ENCODE measurements around the gene RFC1.
"Not testable (repeated sequence)": the region's sequence is repeated elsewhere in the genome, so short reads cannot be mapped to it uniquely, and the experiment has no call there.

The RFC1 gene

DNA sequence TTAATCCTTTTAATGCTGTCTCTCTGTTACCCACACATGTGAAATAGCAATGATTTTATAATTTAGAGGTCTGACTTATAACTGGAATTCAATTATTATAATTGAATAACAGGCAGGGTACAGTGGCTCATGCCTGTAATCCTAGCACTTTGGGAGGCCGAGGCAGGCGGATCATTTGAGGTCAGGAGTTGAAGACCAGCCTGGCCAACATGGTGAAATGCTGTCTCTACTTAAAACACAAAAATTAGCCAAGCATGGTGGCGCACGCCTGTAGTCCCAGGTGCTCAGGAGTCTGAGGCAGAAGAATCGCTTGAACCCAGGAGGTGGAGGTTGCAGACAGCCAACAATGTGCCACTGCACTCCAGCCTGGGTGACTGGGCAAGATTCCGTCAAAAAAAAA, 88.5 kb downstream of the RFC1 start:
- H3K27ac ChIP-seq (ENCODE audit: low read length, poor library complexity, severe bottlenecking); H3K14ac ChIP-seq (ENCODE audit: low read length in 2 of 2); H2BK12ac ChIP-seq (ENCODE audit: low read length in 2 of 2); H2AFZ ChIP-seq (ENCODE audit: low read depth, low read length); H3K4me2 ChIP-seq (ENCODE audit: low read length, poor library complexity, severe bottlenecking); H3K18ac ChIP-seq (ENCODE audit: low read depth in 1 of 2, low read length in 2 of 2); H3K4ac ChIP-seq (ENCODE audit: low read depth in 1 of 2, low read length in 2 of 2); H2BK120ac ChIP-seq (ENCODE audit: low read depth, low read length); H3K9ac ChIP-seq (ENCODE audit: low read length); H2BK15ac ChIP-seq (ENCODE audit: low read depth, poor library complexity, severe bottlenecking); H2BK5ac ChIP-seq (ENCODE audit: low read depth, low read length, poor library complexity, severe bottlenecking); H3K4me1 ChIP-seq (ENCODE audit: control insufficient read depth, insufficient read depth, low read depth, low read length); H3K9me3 ChIP-seq (ENCODE audit: control insufficient read depth, low read length); H3K79me1 ChIP-seq (replicated peaks; ENCODE audit: low read length, poor library complexity, severe bottlenecking); H3K23ac ChIP-seq (ENCODE audit: low read length in 2 of 2); H3K27me3 ChIP-seq (ENCODE audit: control insufficient read depth in 1 of 2, insufficient read depth in 1 of 2, low read length in 2 of 2); H4K91ac ChIP-seq (ENCODE audit: low read length); H4K8ac ChIP-seq (ENCODE audit: low read length); DNase-seq; H2AK5ac ChIP-seq (ENCODE audit: low read length, severe bottlenecking); H3K4me3 ChIP-seq (ENCODE audit: insufficient read depth in 1 of 2, low read depth in 1 of 2, low read length in 2 of 2): not testable (repeated sequence)
- H3K36me3 ChIP-seq (ENCODE audit: control insufficient read depth in 1 of 2, insufficient read depth in 2 of 2, low read depth in 1 of 2, low read length in 2 of 2) = peaks cover 38 to 92% of the 10 kb centered on the region in 2 experiments
- WGBS = 95% methylated on average over 6 of the region's 6 CpGs

GRCh38 chr4:39274503-39274902, 91.7 kb downstream of the RFC1 start:
- Histone ChIP-seq H3K18ac (ENCODE audit: low read depth in 1 of 2, low read length in 2 of 2) (no peak overlapping the region), H3K27me3 (ENCODE audit: control insufficient read depth in 1 of 2, insufficient read depth in 1 of 2, low read length in 2 of 2) (no peaks in the 10 kb centered on the region), H3K14ac (ENCODE audit: low read length in 2 of 2) (no peak overlapping the region), H4K8ac (ENCODE audit: low read length) (no peak overlapping the region), H2BK12ac (ENCODE audit: low read length in 2 of 2) (no peak overlapping the region), H2AFZ (ENCODE audit: low read depth, low read length) (no peak overlapping the region), H3K79me1 (replicated peaks; ENCODE audit: low read length, poor library complexity, severe bottlenecking) (no peaks in the 10 kb centered on the region), H4K91ac (ENCODE audit: low read length) (no peak overlapping the region), H3K4me2 (ENCODE audit: low read length, poor library complexity, severe bottlenecking) (no peak overlapping the region), H3K36me3 (ENCODE audit: control insufficient read depth in 1 of 2, insufficient read depth in 2 of 2, low read depth in 1 of 2, low read length in 2 of 2) (peaks cover 43 to 94% of the 10 kb centered on the region in 2 experiments), H3K9ac (ENCODE audit: low read length) (no peak overlapping the region), H3K23ac (ENCODE audit: low read length in 2 of 2) (no peak overlapping the region), H2BK15ac (ENCODE audit: low read depth, poor library complexity, severe bottlenecking) (no peak overlapping the region), H3K9me3 (ENCODE audit: control insufficient read depth, low read length) (no peaks in the 10 kb centered on the region), H2AK5ac (ENCODE audit: low read length, severe bottlenecking) (no peak overlapping the region), H3K4ac (ENCODE audit: low read depth in 1 of 2, low read length in 2 of 2) (no peak overlapping the region), H2BK5ac (ENCODE audit: low read depth, low read length, poor library complexity, severe bottlenecking) (no peak overlapping the region), H3K4me1 (ENCODE audit: control insufficient read depth, insufficient read depth, low read depth, low read length) (no peaks in the 10 kb centered on the region), H2BK120ac (ENCODE audit: low read depth, low read length) (no peak overlapping the region), H3K4me3 (ENCODE audit: insufficient read depth in 1 of 2, low read depth in 1 of 2, low read length in 2 of 2) (no peak overlapping the region), H3K27ac (ENCODE audit: low read length, poor library complexity, severe bottlenecking) (no peak overlapping the region)
- DNase-seq = no peak
- 92% methylated on average over 4 of the region's 4 CpGs for WGBS

DNA sequence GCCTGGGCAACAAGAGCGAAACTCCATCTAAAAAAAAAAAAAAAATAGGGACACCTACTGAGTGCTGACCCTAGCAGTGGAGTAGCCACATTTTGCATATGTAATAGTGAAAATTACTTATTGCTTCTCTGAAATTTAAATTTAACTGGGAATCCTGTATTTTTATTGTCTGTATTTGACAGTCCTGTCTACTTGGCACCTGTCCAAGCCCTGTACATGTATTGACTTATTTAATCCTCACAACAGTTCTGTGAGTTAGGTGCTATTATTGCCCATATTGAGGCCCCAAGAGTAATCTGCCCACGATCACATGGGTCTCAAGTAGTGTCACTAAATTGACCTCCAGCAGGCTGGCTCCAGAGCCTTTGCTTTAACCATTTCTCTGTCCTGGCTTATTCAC, 102.3 kb downstream of the RFC1 start:
- no peak overlapping the region for H3K9ac ChIP-seq (ENCODE audit: low read length)
- no peak overlapping the region for H2AFZ ChIP-seq (ENCODE audit: low read depth, low read length)
- H3K23ac ChIP-seq (ENCODE audit: low read length in 2 of 2) = no peak overlapping the region
- H3K27me3 ChIP-seq (ENCODE audit: control insufficient read depth in 1 of 2, insufficient read depth in 1 of 2, low read length in 2 of 2) = no peaks in the 10 kb centered on the region
- H3K4me1 ChIP-seq (ENCODE audit: control insufficient read depth, insufficient read depth, low read depth, low read length) = no peaks in the 10 kb centered on the region
- H3K4me3 ChIP-seq (ENCODE audit: insufficient read depth in 1 of 2, low read depth in 1 of 2, low read length in 2 of 2) = no peak overlapping the region
- no peak overlapping the region for H2BK120ac ChIP-seq (ENCODE audit: low read depth, low read length)
- no peak overlapping the region for H3K18ac ChIP-seq (ENCODE audit: low read depth in 1 of 2, low read length in 2 of 2)
- H4K8ac ChIP-seq (ENCODE audit: low read length) = no peak overlapping the region
- H3K27ac ChIP-seq (ENCODE audit: low read length, poor library complexity, severe bottlenecking) = no peak overlapping the region
- no peak for DNase-seq
- no peak overlapping the region for H4K91ac ChIP-seq (ENCODE audit: low read length)
- no peak overlapping the region for H2BK5ac ChIP-seq (ENCODE audit: low read depth, low read length, poor library complexity, severe bottlenecking)
- no peaks in the 10 kb centered on the region for H3K79me1 ChIP-seq (replicated peaks; ENCODE audit: low read length, poor library complexity, severe bottlenecking)
- no peak overlapping the region for H3K4ac ChIP-seq (ENCODE audit: low read depth in 1 of 2, low read length in 2 of 2)
- no peak overlapping the region for H3K14ac ChIP-seq (ENCODE audit: low read length in 2 of 2)
- no peak overlapping the region for H2AK5ac ChIP-seq (ENCODE audit: low read length, severe bottlenecking)
- H3K36me3 ChIP-seq (ENCODE audit: control insufficient read depth in 1 of 2, insufficient read depth in 2 of 2, low read depth in 1 of 2, low read length in 2 of 2) = peaks cover 6 to 80% of the 10 kb centered on the region in 2 experiments
- H2BK15ac ChIP-seq (ENCODE audit: low read depth, poor library complexity, severe bottlenecking) = no peak overlapping the region
- WGBS = 78% methylated on average over 1 of the region's 2 CpGs
- H3K9me3 ChIP-seq (ENCODE audit: control insufficient read depth, low read length) = no peaks in the 10 kb centered on the region
- H2BK12ac ChIP-seq (ENCODE audit: low read length in 2 of 2) = no peak overlapping the region
- no peak overlapping the region for H3K4me2 ChIP-seq (ENCODE audit: low read length, poor library complexity, severe bottlenecking)

DNA sequence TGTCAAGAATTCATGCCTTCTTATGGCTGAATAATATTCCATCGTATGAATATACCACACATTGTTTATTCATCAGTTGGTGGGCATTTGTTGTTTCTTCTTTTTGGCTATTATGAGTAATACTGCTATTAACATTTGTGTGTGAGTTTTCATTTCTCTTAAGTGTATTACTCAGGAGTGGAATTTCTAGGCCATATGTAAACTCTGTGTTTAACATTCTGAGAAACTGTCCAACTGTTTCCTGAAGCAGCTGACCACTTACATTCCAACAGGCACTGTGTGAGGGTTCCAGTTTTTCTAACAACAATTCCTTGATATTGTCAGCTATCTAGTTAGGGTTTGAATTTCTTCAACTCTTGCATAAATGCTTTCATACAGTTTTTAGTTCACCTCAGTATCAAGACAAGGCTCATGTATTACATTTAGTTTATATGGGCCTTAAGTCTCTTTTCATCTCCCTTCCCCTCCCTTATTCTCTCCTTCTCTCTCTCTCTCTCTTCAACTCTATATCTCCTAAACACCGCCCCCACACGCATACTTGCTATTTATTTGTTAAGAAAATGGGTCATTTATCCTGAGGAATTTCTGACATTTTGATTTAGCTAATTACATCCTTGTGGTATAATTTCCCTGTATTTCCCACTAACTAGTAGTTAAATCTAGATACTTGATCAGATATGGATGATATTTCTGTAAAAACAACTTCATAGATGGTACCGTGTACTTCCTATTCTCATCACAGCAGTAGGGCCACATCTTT, 106.4 kb downstream of the RFC1 start:
- Histone ChIP-seq H4K91ac (ENCODE audit: low read length) (no peak overlapping the region), H2BK120ac (ENCODE audit: low read depth, low read length) (no peak overlapping the region), H3K9ac (ENCODE audit: low read length) (no peak overlapping the region), H3K18ac (ENCODE audit: low read depth in 1 of 2, low read length in 2 of 2) (no peak overlapping the region), H2BK12ac (ENCODE audit: low read length in 2 of 2) (no peak overlapping the region), H3K4ac (ENCODE audit: low read depth in 1 of 2, low read length in 2 of 2) (no peak overlapping the region), H3K36me3 (ENCODE audit: control insufficient read depth in 1 of 2, insufficient read depth in 2 of 2, low read depth in 1 of 2, low read length in 2 of 2) (peaks cover 7 to 81% of the 10 kb centered on the region in 2 experiments), H3K4me3 (ENCODE audit: insufficient read depth in 1 of 2, low read depth in 1 of 2, low read length in 2 of 2) (no peak overlapping the region), H4K8ac (ENCODE audit: low read length) (no peak overlapping the region), H3K79me1 (replicated peaks; ENCODE audit: low read length, poor library complexity, severe bottlenecking) (no peaks in the 10 kb centered on the region), H3K27ac (ENCODE audit: low read length, poor library complexity, severe bottlenecking) (peak overlapping the region; percentile 86), H3K27me3 (ENCODE audit: control insufficient read depth in 1 of 2, insufficient read depth in 1 of 2, low read length in 2 of 2) (no peaks in the 10 kb centered on the region), H3K14ac (ENCODE audit: low read length in 2 of 2) (no peak overlapping the region), H3K23ac (ENCODE audit: low read length in 2 of 2) (no peak overlapping the region), H2AK5ac (ENCODE audit: low read length, severe bottlenecking) (no peak overlapping the region), H2BK5ac (ENCODE audit: low read depth, low read length, poor library complexity, severe bottlenecking) (no peak overlapping the region), H3K4me1 (ENCODE audit: control insufficient read depth, insufficient read depth, low read depth, low read length) (peaks cover 3% of the 10 kb centered on the region), H2AFZ (ENCODE audit: low read depth, low read length) (no peak overlapping the region), H3K4me2 (ENCODE audit: low read length, poor library complexity, severe bottlenecking) (no peak overlapping the region), H2BK15ac (ENCODE audit: low read depth, poor library complexity, severe bottlenecking) (no peak overlapping the region), H3K9me3 (ENCODE audit: control insufficient read depth, low read length) (no peaks in the 10 kb centered on the region)
- DNase-seq = peak; percentile 68
- WGBS = 77% methylated on average over 1 of the region's 4 CpGs

Measured in mesenchymal stem cell (in vitro differentiated cells and primary cell).